ENCODE data around the gene DOCK2. TPM values are rescaled to one million over a fixed set of nuclear protein-coding genes. Genes with fewer than 3 reads are reported as not detected.

The DOCK2 gene
- total and polyA plus RNA-seq, 3 donors from 2014 or later = 6.8 to 8.9 (median 7.3) TPM

DNA sequence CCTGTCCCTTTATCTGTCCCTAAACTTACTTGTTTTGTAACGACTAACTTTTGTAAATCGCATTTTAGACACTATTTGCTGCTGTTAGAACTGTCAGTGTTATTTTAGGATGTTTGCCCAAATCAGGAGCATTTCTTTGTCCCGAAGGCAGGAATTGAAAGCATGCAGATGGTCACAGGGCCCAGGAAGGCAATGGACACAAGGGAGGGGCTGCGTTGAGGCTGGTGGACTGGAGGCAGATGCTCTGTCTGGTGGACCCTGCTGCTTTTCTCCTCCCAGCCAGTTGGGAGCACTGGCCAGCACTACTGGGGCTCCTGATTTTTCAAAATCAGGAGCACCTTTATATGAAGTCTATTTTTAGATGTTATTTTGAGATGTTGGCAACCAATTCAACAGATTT, 31.7 kb downstream of the DOCK2 start:
- intact Hi-C loops (cut with DNase I; ENCODE audit: low total_unique reads) = no loop called here
- no peak overlapping the region for H3K4me3 ChIP-seq
- H3K27ac ChIP-seq = no peak overlapping the region
- WGBS, 2 donors = 41 to 70% methylated on average over 4 of the region's 4 CpGs
- no peaks in the 10 kb centered on the region for H3K9me3 ChIP-seq
- no peaks in the 10 kb centered on the region for H3K36me3 ChIP-seq (ENCODE audit: low read depth, missing control alignments)
- H3K4me1 ChIP-seq = no peaks in the 10 kb centered on the region
- no peaks in the 10 kb centered on the region for H3K27me3 ChIP-seq
- no peak for DNase-seq
- no peak for TF ChIP-seq CTCF (IDR thresholded peaks at IDR 0.05)
- no peak for TF ChIP-seq POLR2A (IDR thresholded peaks at IDR 0.05)

DNA sequence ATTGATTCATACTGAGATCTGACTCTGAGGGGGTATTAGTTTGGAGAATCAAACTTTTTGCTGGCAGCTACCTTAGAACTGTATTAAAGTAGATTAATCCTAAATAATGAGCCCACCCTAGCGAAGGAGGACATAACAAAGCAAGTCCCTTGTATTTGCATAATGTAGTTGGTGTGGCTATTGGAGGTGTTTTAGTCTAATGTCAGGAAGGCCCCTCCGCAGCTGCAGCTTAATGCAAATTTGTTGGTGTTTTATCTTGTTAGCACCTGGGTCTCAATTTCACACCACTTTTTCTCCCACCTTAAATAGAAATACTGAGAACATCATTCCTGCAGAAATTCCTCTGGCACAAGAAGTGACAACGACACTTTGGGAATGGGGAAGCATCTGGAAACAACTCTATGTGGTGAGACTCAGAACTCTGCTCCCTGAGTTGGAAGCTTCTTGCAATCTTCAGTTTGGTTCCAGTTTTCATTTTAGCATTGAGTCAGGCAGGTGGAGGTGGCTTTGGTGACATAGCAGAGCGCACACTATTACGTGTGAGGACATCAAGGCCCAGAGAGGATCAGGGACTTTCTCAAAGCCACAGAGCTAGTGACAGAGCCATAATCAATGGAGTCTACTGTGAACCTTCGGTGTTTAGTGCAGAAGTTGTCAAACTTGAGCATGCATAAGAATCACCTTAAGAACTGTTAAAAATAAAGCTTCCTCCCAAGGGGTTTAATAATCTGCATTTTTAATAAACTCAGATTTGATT, 33.9 kb downstream of the DOCK2 start:
- no peak for DNase-seq
- Histone ChIP-seq H3K27me3 (no peaks in the 10 kb centered on the region), H3K9me3 (no peaks in the 10 kb centered on the region), H3K4me1 (no peaks in the 10 kb centered on the region), H3K4me3 (no peak overlapping the region), H3K27ac (no peak overlapping the region), H3K36me3 (ENCODE audit: low read depth, missing control alignments) (no peaks in the 10 kb centered on the region)
- intact Hi-C loops (cut with DNase I; ENCODE audit: low total_unique reads) = no loop called here
- WGBS, 2 donors = 80 to 94% methylated on average over 6 of the region's 6 CpGs
- TF ChIP-seq CTCF (IDR thresholded peaks at IDR 0.05) (no peak), POLR2A (IDR thresholded peaks at IDR 0.05) (no peak)

GRCh38 chr5:169682026-169682425, 45.0 kb downstream of the DOCK2 start:
- no peak for TF ChIP-seq POLR2A (IDR thresholded peaks at IDR 0.05)
- no peak for TF ChIP-seq CTCF (IDR thresholded peaks at IDR 0.05)
- Histone ChIP-seq H3K36me3 (ENCODE audit: low read depth, missing control alignments) (no peaks in the 10 kb centered on the region), H3K27ac (no peak overlapping the region), H3K27me3 (no peaks in the 10 kb centered on the region), H3K9me3 (no peaks in the 10 kb centered on the region), H3K4me1 (no peaks in the 10 kb centered on the region), H3K4me3 (no peak overlapping the region)
- 85% methylated on average over 2 of the region's 2 CpGs for WGBS, 2 donors
- DNase-seq = no peak
- intact Hi-C loops (cut with DNase I; ENCODE audit: low total_unique reads) = no loop called here

DNA sequence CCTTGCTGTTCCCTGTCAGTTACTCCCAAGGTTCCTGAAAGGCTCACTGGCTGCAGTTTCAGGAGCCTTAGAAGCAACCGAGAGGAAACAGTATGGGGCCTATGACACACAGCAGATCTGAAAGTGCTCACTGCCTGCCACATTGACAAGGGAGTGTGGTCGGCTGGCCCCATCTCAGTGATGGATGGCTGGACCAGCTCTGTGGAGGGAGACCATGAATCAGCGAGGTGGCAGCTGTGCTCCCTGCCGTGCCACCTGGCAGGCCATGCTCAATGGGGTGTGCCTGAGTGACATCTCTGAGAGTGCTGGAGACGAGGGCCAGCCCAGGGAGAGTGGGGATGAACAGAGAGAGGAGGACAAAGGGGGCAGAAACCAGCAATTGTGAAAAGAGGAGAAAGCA, 49.1 kb downstream of the DOCK2 start:
- Histone ChIP-seq H3K36me3 (ENCODE audit: low read depth, missing control alignments) (no peaks in the 10 kb centered on the region), H3K9me3 (no peaks in the 10 kb centered on the region), H3K27me3 (no peaks in the 10 kb centered on the region), H3K27ac (no peak overlapping the region), H3K4me3 (no peak overlapping the region), H3K4me1 (no peaks in the 10 kb centered on the region)
- no peak for DNase-seq
- WGBS, 2 donors = 69 to 81% methylated on average over 5 of the region's 5 CpGs
- intact Hi-C loops (cut with DNase I; ENCODE audit: low total_unique reads) = no loop called here
- TF ChIP-seq CTCF (IDR thresholded peaks at IDR 0.05) = no peak
- TF ChIP-seq POLR2A (IDR thresholded peaks at IDR 0.05) = no peak

DNA sequence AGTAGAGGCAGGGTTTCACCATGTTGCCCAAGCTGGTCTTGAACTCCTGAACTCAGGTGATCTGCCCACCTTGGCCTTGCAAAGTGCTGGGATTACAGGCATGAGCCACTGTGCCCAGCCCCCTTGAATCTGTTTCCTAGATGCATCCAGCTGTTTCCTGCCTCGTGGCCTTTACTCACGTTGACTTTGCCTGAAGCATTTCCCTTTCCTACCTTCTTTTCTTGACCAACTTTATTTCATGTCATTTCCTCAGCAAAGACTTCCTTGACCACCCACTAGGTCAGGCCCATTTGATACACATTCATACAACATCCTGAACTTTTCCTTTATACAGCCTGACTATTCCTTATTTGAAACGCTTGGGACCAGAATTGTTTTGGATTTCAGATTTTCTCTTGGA, 51.0 kb downstream of the DOCK2 start:
- WGBS, 2 donors = 77 to 83% methylated on average over 3 of the region's 3 CpGs
- H3K4me1 ChIP-seq = no peaks in the 10 kb centered on the region
- no peak for DNase-seq

More for the DNA sequence above, 51.0 kb downstream of the DOCK2 start:
- no peaks in the 10 kb centered on the region for H3K27me3 ChIP-seq
- TF ChIP-seq POLR2A (IDR thresholded peaks at IDR 0.05) (no peak), CTCF (IDR thresholded peaks at IDR 0.05) (no peak)
- no peak overlapping the region for H3K27ac ChIP-seq
- H3K36me3 ChIP-seq (ENCODE audit: low read depth, missing control alignments) = no peaks in the 10 kb centered on the region
- no peak overlapping the region for H3K4me3 ChIP-seq
- intact Hi-C loops (cut with DNase I; ENCODE audit: low total_unique reads) = no loop called here
- no peaks in the 10 kb centered on the region for H3K9me3 ChIP-seq
